GM23338 (cell line): Measurements from ENCODE around the gene EIF2A.
"Not testable (repeated sequence)": the region's sequence is repeated elsewhere in the genome, so short reads cannot be mapped to it uniquely, and the experiment has no call there.

Experiments used
- EZH2 ChIP-seq: fragments of 200-600 bp; sonication (generic); IDR thresholded peaks from one replicate; pipeline ENCODE4 v1.8.0; 2017; ENCODE audit warnings: antibody characterized with exemption, mild to moderate bottlenecking, low read depth; ENCODE audit not compliant: unreplicated experiment
- REST ChIP-seq: IDR thresholded peaks from one replicate; pipeline ENCODE4 v1.6.1; 2018; ENCODE audit warnings: antibody characterized with exemption; ENCODE audit not compliant: unreplicated experiment

GRCh38 chr3:150600647-150601530, 54.3 kb downstream of the EIF2A start:
- not testable (repeated sequence) for TF ChIP-seq REST, EZH2
